ENCODE data around the gene CLMN.

The CLMN gene

DNA sequence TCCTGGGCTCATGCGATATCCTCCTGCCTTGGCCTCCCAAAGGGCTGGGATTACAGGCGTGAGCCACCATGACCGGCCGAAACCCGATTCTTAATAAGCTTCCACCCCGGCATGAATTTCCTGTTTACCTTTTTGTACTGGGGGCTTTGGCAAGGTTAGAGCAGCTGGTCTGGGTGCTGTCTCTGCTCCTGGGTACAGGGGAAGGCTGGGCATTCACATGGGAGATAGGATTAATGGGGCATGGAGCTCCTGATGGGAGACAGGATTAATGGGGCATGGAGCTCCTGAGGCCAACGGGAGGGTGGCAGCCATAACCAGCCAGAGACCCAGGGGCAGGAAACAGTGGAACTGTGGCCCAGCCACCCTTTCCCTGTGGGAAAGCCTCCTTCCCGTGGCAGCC lies 92.9 kb downstream of the CLMN start:
- DNase-seq (ENCODE audit: low read depth) = no peak
- TF ChIP-seq, protein P1, sequence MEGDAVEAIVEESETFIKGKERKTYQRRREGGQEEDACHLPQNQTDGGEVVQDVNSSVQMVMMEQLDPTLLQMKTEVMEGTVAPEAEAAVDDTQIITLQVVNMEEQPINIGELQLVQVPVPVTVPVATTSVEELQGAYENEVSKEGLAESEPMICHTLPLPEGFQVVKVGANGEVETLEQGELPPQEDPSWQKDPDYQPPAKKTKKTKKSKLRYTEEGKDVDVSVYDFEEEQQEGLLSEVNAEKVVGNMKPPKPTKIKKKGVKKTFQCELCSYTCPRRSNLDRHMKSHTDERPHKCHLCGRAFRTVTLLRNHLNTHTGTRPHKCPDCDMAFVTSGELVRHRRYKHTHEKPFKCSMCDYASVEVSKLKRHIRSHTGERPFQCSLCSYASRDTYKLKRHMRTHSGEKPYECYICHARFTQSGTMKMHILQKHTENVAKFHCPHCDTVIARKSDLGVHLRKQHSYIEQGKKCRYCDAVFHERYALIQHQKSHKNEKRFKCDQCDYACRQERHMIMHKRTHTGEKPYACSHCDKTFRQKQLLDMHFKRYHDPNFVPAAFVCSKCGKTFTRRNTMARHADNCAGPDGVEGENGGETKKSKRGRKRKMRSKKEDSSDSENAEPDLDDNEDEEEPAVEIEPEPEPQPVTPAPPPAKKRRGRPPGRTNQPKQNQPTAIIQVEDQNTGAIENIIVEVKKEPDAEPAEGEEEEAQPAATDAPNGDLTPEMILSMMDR (IDR thresholded peaks at IDR 0.05; ENCODE audit: insufficient read depth, low read depth, low read length, missing control alignments) = no peak
- H3K4me3 ChIP-seq (ENCODE audit: low read depth, low read length) = no peak overlapping the region

DNA sequence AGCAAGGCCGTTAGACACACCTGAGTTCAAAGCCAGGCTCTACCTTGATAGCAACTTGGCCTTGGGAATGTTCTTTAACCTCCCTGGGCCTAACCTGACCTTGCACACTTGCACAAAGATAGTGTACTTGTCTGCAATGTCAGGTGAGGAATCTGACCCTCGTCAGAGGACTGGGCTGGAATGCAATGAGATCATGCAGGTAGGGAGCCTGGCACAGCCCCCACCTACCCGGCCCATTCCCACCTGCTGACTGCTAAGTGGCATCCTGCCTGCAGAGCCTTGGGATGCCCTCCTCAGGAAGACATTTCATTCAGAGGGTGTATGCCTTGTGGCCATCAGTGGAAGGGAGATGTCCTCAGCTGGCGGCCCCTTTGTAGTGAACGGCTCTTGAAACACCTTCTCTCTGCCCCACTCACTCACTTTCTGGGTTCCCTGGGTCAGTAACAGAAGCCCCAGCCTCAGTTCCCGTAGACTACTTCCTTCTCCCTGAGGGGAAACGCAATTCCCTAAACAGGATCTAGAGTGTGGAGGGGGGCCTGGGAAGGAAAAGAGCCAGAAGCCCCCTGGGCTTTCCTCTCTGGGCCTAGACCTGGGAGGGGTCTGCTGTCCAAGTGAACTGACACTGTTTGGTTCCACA lies 94.3 kb downstream of the CLMN start:
- DNase-seq (ENCODE audit: low read depth) = no peak
- TF ChIP-seq, protein P1 (IDR thresholded peaks at IDR 0.05; ENCODE audit: insufficient read depth, low read depth, low read length, missing control alignments) = no peak
- H3K4me3 ChIP-seq (ENCODE audit: low read depth, low read length) = no peak overlapping the region

DNA sequence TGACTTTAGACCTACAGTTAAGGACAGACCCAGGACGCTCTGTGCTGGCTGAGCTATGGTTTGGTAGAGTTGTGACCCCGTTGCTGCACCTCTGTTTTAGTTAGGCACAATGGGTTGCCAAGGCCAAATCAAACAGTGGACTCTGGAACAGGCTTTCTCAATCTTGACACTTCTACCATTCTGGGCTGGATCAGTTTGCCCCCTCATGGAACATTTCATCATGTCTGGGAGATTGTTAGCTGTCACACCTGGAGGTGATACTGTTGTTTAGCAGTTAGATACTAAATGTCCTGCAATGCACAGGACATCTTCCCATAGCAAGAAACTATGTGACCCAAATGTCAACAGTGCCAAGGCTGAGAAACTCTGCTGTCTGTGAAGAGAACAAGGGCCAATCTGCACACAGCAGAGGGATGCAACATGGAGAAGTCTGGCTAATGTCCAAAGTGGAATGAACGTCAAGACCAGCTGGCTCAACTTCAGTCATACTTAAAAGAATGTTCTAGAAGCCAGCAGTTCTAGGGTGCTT lies 96.8 kb downstream of the CLMN start:
- TF ChIP-seq, protein P1 (IDR thresholded peaks at IDR 0.05; ENCODE audit: insufficient read depth, low read depth, low read length, missing control alignments) = no peak
- DNase-seq (ENCODE audit: low read depth) = no peak
- no peak overlapping the region for H3K4me3 ChIP-seq (ENCODE audit: low read depth, low read length)

DNA sequence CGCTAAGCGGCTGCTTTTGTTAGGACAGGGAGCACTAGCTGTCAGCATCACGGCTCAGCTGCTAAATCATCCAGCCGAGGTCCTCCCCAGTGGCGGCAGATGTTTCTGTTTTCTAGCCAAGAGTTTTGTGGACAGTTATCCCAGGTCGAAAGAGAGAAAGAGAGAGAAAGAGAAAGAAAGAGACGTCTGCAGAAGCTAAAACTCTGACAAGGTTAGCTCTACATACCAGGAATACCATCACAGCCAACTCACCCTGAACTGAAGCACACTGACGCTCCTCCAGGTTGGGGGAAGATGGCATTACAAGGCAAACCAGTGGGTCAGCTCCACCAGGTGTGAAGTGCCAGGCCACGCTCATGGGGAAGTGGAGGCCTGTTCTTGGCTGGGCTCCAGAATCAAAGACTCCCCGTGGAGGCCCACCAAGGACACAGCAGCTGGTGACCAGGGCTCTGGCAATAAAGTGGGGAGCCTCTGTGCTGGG lies 97.5 kb downstream of the CLMN start:
- H3K4me3 ChIP-seq (ENCODE audit: low read depth, low read length) = no peak overlapping the region
- TF ChIP-seq, protein P1 (IDR thresholded peaks at IDR 0.05; ENCODE audit: insufficient read depth, low read depth, low read length, missing control alignments) = no peak
- no peak for DNase-seq (ENCODE audit: low read depth)

DNA sequence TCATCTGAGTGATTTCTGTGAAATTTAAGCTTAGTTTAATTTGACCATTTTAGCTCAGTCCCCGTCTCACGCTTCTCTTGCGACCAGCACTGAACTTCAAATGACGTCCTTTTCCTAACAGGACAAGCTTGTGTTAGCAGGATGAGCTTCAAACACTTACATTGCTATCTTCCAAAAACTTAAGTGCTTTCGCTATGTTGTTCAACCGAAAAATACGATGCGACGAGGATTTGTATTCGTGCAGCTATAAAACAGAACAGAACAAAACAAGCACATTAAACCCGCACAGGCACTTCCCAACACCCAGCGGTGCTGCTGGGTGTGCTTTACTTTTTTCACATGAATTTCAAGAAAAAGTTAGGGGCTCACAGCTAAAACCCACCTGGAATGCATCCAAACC lies 98.2 kb downstream of the CLMN start:
- no peak for DNase-seq (ENCODE audit: low read depth)
- no peak overlapping the region for H3K4me3 ChIP-seq (ENCODE audit: low read depth, low read length)
- TF ChIP-seq, protein P1 (IDR thresholded peaks at IDR 0.05; ENCODE audit: insufficient read depth, low read depth, low read length, missing control alignments) = no peak

DNA sequence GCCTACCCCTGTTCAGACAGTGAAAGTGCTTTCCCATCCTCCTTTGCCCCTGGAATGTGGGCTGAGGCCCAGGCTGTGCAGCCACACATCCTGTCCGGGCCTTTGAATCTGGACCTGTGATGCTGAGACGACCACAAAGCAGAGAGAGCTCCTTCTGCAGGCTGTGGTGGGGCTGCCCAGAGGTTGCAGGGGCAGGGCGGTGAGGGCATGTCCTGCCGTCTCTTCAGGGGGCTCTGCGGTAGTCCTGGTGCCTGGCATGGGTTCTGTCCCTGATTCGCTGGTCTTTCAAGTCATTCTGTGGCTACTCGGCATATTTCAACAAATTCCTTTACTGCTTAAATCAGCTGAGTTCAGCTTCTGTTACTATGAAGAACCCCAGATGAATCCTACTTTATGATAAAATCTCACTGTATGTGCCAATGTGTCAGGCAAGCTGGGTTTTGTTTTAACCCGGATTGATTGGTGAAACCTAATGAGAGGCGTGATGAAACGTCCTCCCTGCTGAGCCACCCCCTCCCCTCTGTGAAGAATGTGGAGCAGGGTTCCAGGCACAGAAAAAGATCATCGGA lies 99.0 kb downstream of the CLMN start:
- TF ChIP-seq, protein P1 (IDR thresholded peaks at IDR 0.05; ENCODE audit: insufficient read depth, low read depth, low read length, missing control alignments) = no peak
- H3K4me3 ChIP-seq (ENCODE audit: low read depth, low read length) = no peak overlapping the region
- DNase-seq (ENCODE audit: low read depth) = no peak
